HL-60/S4 (cell line): Measurements from ENCODE around the gene MEGF10.

Experiments
- in situ Hi-C: fragments of 300-500 bp; cut with MboI; formaldehyde crosslinking; loops from 2 replicates; pipeline ENCODE4 v1.14.3; 2022; ENCODE audit warnings: low sequenced_read_pairs

The MEGF10 gene

DNA sequence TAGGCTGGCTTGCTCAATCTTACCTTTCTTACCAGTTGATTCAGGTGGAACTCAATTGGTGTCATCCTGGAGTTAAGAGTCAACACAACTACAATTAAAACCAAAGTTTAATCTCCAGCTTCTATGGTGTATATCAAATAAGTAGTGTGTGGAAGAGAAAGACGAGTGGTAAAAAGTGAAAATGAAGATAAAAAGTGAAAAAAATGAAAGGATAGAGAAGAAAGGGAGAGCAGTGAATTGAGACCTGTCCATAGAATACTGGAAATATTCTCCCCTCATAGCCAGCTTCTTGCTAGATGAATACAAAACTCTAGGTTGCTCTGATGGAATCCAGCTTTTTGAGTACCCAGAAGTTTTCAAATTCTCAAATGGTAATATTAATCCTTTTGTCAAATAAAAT is 76.4 kb downstream of the MEGF10 start:
- in situ Hi-C loops, result no loop called here

GRCh38 chr5:127367946-127368465 is 77.4 kb downstream of the MEGF10 start:
- in situ Hi-C loops, result no loop called here

DNA sequence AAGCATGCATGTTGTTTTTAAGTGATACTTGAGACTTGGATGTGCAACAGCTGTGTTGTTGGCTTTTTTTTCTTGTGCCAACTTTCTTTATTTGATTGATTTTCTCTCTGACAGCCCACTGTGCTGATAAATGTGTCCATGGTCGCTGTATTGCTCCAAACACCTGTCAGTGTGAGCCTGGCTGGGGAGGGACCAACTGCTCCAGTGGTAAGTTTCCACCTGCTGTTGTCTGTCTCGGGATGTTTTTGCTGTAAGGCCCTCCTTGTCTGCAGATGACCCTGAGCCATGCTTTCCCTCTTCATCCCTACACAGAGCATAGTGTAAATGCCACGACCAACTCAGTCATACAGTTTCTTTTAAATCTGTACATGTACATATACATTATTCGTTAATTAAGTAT is 79.2 kb downstream of the MEGF10 start:
- in situ Hi-C loops, result no loop called here

- in situ Hi-C loops, result no loop called here
These were observed 80.0 kb downstream of the MEGF10 start for GRCh38 chr5:127370631-127371030.

- in situ Hi-C loops, result no loop called here
These were observed 83.4 kb downstream of the MEGF10 start for GRCh38 chr5:127373858-127374491.

DNA sequence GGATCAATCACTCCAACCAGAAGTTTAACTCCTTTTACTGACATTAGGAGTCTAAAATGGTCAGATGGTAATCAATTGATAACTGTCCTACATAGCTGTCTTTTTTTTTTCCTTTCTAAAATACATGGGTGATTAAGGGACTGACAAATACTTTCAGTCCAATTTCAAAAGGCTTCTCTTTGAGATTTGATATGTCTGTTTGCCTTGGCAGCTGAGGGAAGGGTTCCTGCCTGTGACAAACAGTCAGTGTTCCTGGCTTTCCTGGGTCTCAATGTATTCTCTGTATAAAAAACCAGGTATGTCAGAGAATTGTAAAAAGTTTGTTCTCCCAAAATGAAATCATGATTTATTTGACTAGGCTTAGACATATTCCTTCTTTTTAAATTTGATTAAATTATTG is 84.5 kb downstream of the MEGF10 start:
- in situ Hi-C loops, result no loop called here

DNA sequence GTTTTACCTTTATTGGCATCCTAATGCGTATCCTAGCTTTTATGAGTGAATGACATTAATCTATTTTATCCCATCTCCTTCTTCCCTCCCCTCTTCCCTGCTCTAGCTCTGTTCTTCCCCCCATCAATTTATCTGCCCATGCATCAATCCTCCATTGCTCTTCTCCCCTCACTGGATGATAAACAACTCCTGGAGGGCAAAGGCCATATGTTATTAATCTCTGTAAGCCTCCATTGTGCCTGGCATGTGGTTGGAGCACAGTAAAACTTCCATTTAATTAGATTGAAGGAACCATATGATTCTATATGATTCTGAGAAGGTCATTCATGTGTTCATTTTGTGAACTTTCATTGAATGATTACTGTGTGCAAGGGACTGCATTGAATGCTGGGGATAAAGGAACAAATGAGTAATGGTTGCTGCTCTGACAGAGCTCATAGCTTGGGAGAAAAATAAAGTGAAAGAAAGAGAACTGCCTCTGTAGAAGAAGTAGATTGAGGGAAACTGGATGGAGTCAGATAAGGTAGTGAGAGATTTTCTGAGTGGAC is 85.0 kb downstream of the MEGF10 start:
- in situ Hi-C loops, result no loop called here

DNA sequence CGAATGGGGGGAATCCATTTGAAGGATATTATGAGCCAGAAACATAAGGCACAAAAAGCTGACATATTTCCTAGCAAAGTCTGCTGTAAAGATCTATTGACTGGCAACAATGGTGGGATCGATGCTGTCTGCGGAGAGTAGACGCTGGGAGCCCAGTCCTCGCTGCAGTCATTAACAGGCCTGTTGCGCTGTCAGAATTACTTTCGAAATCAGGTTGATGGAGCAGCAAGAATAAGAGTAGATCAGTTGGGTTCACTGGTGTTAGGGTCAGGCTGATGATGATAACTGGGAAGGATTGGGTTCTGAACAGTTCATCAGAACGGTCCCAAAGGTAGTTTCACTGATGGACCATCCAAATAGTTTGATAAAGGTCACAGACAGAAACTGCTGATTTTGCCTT is 87.1 kb downstream of the MEGF10 start:
- in situ Hi-C loops, result no loop called here

GRCh38 chr5:127385936-127386335 is 95.3 kb downstream of the MEGF10 start:
- in situ Hi-C loops, result no loop called here

DNA sequence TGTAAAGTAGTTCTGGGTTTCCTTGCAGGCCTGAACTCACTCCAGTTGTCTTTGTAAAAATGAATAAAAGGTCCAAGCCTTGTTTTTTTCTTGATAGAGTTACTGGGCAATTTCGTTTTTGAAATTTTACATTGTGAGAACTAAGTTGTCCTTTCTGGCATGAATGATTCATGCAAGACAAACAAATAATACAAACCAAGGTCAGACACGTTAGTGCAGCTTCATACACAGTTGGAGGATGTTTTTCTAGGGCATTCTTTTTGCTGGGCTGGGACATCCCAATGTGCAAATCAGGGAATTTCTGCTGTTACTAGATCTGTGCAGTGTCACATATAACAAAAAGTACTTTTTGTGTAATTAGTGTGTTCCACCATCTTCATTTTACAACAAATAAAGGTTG is 96.0 kb downstream of the MEGF10 start:
- in situ Hi-C loops, result no loop called here

- in situ Hi-C loops, result no loop called here
These were observed 99.0 kb downstream of the MEGF10 start for GRCh38 chr5:127389601-127390000.

- in situ Hi-C loops, result no loop called here
These were observed 102.2 kb downstream of the MEGF10 start for GRCh38 chr5:127392762-127393161.

DNA sequence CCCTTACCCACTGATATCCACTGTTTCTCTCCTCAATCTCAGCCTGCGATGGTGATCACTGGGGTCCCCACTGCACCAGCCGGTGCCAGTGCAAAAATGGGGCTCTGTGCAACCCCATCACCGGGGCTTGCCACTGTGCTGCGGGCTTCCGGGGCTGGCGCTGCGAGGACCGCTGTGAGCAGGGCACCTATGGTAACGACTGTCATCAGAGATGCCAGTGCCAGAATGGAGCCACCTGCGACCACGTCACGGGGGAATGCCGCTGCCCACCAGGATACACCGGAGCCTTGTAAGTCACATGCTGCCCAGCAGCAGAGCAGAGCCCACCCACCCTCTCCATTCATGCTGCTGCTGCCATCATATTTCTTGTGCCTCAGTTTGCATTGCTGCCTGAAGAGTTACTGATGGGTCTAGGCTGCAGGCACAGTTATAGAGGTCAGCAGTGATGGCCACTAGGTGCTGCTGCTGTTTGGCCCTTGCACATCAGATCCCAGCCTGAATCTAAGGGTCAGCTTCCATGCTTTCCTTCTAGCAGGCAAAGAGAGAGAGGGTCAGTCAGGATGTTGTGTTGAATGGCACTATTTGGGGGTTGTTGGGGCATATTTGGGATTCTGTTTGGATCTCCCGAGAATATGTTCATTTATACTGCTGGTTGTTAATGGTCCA is 106.0 kb downstream of the MEGF10 start:
- in situ Hi-C loops, result no loop called here

GRCh38 chr5:127398508-127398907 is 107.9 kb downstream of the MEGF10 start:
- in situ Hi-C loops, result no loop called here

GRCh38 chr5:127399068-127399467 is 108.5 kb downstream of the MEGF10 start:
- in situ Hi-C loops, result no loop called here

DNA sequence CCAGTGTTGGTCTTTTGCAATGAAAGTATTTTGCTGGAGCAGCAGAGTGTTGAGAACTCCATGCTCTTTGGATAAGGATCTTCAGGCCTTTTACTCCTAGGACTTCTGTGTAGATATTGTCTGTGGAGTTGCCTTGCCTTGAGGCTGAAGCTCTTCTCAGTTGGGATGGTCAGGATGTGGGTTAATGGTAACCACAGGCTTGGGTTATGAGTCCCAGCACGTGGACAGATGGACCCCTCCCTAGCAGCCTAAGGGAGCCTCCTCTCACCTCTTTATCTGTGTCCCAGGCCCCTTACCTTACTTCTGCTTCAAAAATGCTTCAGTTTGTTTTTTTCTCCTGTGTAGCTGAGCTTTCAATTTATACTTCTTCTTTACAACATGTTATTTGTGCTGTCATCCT is 109.9 kb downstream of the MEGF10 start:
- in situ Hi-C loops, result no loop called here

GRCh38 chr5:127400946-127401670 is 110.5 kb downstream of the MEGF10 start:
- in situ Hi-C loops, result no loop called here

DNA sequence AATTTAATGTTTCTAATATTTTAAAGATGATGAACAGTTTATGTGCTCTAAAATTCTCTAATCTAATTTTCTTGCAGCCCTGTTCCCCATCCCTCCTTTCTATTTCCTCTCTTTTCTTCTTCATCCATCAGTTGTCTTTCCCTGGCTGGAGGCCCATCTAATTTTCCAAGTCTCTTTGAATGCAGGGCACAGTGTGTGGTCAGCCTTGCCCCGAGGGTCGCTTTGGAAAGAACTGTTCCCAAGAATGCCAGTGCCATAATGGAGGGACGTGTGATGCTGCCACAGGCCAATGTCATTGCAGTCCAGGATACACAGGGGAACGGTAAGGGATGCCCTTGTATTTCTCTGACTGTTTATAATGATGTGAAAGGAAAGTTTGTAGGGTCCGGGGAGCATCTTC is 111.8 kb downstream of the MEGF10 start:
- in situ Hi-C loops, result no loop called here

DNA sequence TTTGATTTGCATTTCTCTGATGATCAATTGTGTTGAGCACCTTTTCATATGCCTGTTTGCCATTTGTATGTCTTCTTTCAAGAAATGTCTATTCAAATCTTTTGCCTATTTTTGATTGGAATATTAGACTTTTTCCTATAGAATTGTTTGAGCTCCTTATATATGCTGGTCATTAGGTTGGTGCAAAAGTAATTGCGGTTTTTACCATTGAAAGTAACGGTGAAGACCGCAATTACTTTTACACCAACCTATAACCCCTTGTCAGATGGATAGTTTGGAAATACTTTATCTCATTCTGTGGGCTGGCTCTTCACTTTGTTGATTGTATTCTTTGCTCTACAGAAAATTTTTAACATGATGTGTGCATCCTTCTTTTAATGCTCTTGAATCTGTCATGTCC is 113.6 kb downstream of the MEGF10 start:
- in situ Hi-C loops, result no loop called here

DNA sequence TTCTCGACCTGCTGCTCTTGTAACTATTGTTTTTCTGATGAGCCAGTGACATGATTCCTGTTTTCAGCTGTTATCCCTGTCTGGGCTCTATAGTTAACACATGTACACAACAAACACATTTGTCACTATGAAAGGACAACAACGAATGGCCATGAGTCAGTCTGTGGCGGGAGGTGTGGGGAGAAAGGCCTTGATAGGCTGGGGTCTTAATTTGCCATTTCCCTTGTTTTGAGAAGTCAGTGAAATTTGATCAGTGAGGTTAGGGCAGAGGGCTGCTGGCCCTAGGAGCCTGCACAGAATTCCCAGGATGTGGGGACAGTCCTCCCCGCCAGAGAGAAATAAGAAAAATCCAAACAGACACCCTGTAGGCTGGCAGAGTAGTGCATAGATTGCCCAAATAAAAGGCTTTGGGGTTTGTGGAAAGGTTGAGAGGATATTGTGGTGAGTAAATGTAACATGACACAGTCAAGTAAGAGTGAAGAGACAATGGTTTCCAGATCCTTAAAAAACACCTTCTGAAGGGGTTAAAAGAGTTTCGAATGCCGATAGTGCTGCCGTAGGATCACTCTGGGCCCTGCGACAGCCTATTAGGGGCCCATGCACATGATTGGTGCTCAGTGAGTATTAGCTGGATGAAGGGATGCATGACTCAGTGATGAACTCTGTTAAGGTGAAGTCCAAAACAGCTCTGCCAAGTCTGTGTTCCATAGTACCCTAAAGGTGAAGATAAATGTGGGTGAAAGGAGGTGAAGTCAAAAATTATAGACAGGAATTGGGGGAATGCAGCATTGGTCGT is 115.9 kb downstream of the MEGF10 start:
- in situ Hi-C loops, result no loop called here
